ENCODE data around the gene CHRDL2.

CHRDL2 gene

DNA sequence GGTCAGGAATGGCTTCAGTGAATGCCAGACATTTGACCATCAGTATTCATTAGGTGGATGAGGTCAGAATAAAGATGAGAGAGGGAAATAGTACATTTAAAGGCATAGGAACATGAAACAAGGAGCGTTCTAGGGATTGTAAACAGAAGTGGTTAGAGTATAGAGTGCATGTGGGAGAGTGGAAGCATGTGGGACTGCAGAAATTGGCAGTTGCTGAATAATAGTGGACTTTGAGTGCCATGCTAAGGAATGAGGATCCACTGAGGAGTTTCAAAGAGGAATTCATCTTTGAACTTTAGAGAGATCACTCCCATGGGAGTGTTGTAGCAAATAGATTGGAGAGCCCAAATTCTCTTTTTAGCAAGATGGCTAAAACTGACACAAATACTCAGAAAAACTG lies 25.3 kb upstream of the CHRDL2 start:
- Histone ChIP-seq H3K4me2 (ENCODE audit: low read depth, low read length) (no peak overlapping the region), H2AFZ (ENCODE audit: low read length) (no peak overlapping the region), H3K4me3 (ENCODE audit: low read length) (no peak overlapping the region), H3K9me3 (replicated peaks; ENCODE audit: insufficient read depth, low read length) (no peaks in the 10 kb centered on the region), H3K9me2 (replicated peaks; ENCODE audit: insufficient read depth, low read length) (no peaks in the 10 kb centered on the region), H3K27me3 (replicated peaks; ENCODE audit: insufficient read depth, low read length) (no peaks in the 10 kb centered on the region), H3K79me2 (ENCODE audit: low read length) (peaks cover 50% of the 10 kb centered on the region), H3K27ac (ENCODE audit: low read length) (no peak overlapping the region), H3K4me1 (ENCODE audit: low read length) (no peaks in the 10 kb centered on the region), H3K9ac (ENCODE audit: low read length) (no peak overlapping the region), H3K36me3 (replicated peaks; ENCODE audit: insufficient read depth, low read length) (no peaks in the 10 kb centered on the region), H3F3A (ENCODE audit: insufficient read depth, low read length) (no peaks in the 10 kb centered on the region), H4K20me1 (ENCODE audit: insufficient read depth, low read length) (peaks cover 7% of the 10 kb centered on the region)
- no peak for DNase-seq
- TF ChIP-seq, protein P1, sequence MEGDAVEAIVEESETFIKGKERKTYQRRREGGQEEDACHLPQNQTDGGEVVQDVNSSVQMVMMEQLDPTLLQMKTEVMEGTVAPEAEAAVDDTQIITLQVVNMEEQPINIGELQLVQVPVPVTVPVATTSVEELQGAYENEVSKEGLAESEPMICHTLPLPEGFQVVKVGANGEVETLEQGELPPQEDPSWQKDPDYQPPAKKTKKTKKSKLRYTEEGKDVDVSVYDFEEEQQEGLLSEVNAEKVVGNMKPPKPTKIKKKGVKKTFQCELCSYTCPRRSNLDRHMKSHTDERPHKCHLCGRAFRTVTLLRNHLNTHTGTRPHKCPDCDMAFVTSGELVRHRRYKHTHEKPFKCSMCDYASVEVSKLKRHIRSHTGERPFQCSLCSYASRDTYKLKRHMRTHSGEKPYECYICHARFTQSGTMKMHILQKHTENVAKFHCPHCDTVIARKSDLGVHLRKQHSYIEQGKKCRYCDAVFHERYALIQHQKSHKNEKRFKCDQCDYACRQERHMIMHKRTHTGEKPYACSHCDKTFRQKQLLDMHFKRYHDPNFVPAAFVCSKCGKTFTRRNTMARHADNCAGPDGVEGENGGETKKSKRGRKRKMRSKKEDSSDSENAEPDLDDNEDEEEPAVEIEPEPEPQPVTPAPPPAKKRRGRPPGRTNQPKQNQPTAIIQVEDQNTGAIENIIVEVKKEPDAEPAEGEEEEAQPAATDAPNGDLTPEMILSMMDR (IDR thresholded peaks at IDR 0.05; ENCODE audit: low read length), result no peak
- TF ChIP-seq EZH2phosphoT487 (IDR thresholded peaks at IDR 0.05; ENCODE audit: low read length), result no peak
- TF ChIP-seq EZH2 (optimal IDR thresholded peaks at IDR 0.05; ENCODE audit: low read depth, low read length), result no peak

DNA sequence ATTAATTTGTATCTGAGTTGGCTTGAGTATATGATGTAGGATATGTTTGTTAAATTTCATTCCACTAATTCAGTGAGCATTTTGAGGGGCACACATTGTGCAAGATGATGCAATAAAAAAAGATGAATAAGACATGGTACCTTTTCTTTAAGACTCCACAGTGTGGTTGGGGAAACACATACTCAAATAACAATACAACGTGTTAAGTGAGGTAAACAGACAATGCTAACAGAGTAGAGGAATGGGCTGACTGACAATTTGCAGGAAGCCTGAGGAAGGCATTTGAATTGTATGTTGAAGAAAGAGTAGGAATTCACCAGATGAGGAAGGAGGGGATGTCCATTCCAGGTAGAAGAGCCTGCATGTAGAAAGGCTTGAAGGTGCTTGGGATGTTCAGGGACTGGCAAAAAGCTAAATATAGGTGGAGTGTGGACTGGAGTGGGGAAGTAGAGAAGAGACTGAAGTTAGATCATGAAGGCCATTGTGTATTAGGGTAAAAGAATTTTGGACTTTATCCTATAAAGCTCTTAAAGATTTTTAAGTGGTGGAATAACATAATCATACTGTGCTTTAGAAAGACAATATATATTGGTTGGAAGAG lies 24.3 kb upstream of the CHRDL2 start:
- Histone ChIP-seq H3K27me3 (replicated peaks; ENCODE audit: insufficient read depth, low read length) (no peaks in the 10 kb centered on the region), H3K9ac (ENCODE audit: low read length) (no peak overlapping the region), H3K9me3 (replicated peaks; ENCODE audit: insufficient read depth, low read length) (no peaks in the 10 kb centered on the region), H3K36me3 (replicated peaks; ENCODE audit: insufficient read depth, low read length) (no peaks in the 10 kb centered on the region), H2AFZ (ENCODE audit: low read length) (no peak overlapping the region), H4K20me1 (ENCODE audit: insufficient read depth, low read length) (peaks cover 7% of the 10 kb centered on the region), H3K27ac (ENCODE audit: low read length) (no peak overlapping the region), H3K4me1 (ENCODE audit: low read length) (no peaks in the 10 kb centered on the region), H3K4me3 (ENCODE audit: low read length) (no peak overlapping the region), H3F3A (ENCODE audit: insufficient read depth, low read length) (no peaks in the 10 kb centered on the region), H3K79me2 (ENCODE audit: low read length) (peaks cover 61% of the 10 kb centered on the region), H3K9me2 (replicated peaks; ENCODE audit: insufficient read depth, low read length) (no peaks in the 10 kb centered on the region), H3K4me2 (ENCODE audit: low read depth, low read length) (no peak overlapping the region)
- TF ChIP-seq, protein P1 (IDR thresholded peaks at IDR 0.05; ENCODE audit: low read length), result no peak
- no peak for TF ChIP-seq EZH2phosphoT487 (IDR thresholded peaks at IDR 0.05; ENCODE audit: low read length)
- no peak for TF ChIP-seq EZH2 (optimal IDR thresholded peaks at IDR 0.05; ENCODE audit: low read depth, low read length)
- no peak for DNase-seq

DNA sequence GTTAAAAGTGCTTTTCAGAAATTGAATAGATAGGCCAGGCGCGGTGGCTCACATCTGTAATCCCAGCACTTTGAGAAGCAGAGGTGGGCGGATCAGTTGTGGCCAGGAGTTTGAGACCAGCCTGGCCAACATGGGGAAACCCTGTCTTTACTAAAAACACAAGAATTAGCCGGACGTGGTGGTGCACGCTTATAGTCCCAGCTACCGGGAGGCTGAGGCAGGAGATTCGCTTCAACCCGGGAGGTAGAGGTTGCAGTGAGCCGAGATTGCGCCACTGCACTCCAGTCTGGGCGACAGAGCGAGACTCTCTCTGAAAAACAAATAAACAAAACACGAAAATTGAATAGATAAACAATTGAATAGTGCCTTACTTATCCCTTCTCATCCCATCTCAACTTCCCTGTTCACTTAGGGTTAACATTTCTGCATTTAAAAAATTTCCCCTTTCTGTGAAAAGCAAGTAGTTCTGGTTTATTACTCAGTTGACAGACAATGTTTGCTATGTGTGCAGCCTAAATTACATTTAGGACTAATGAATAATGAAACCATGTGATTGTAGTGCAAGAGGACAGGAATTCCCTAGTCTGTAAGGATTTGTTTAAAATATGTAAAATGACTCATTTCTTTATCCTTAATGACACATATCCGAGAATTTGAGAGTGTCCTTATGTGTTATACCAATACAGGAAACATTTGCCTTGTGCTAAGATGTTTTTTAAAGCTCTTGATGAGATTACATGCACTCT lies 23.5 kb upstream of the CHRDL2 start:
- Histone ChIP-seq H3K9ac (ENCODE audit: low read length) (no peak overlapping the region), H2AFZ (ENCODE audit: low read length) (no peak overlapping the region), H3K4me2 (ENCODE audit: low read depth, low read length) (no peak overlapping the region), H4K20me1 (ENCODE audit: insufficient read depth, low read length) (peaks cover 7% of the 10 kb centered on the region), H3K9me3 (replicated peaks; ENCODE audit: insufficient read depth, low read length) (no peaks in the 10 kb centered on the region), H3F3A (ENCODE audit: insufficient read depth, low read length) (no peaks in the 10 kb centered on the region), H3K27ac (ENCODE audit: low read length) (no peak overlapping the region), H3K27me3 (replicated peaks; ENCODE audit: insufficient read depth, low read length) (no peaks in the 10 kb centered on the region), H3K4me3 (ENCODE audit: low read length) (no peak overlapping the region), H3K36me3 (replicated peaks; ENCODE audit: insufficient read depth, low read length) (no peaks in the 10 kb centered on the region), H3K9me2 (replicated peaks; ENCODE audit: insufficient read depth, low read length) (no peaks in the 10 kb centered on the region), H3K79me2 (ENCODE audit: low read length) (peaks cover 69% of the 10 kb centered on the region), H3K4me1 (ENCODE audit: low read length) (0 out of 2 replicates have a peak, but pooled peaks cover 4% of the 10 kb centered on the region)
- no peak for DNase-seq
- TF ChIP-seq EZH2phosphoT487 (IDR thresholded peaks at IDR 0.05; ENCODE audit: low read length) (no peak), EZH2 (optimal IDR thresholded peaks at IDR 0.05; ENCODE audit: low read depth, low read length) (no peak)
- TF ChIP-seq, protein P1 (IDR thresholded peaks at IDR 0.05; ENCODE audit: low read length), result no peak

All from MM.1S (cell line).